Measurements from ENCODE around the gene HOXC11.

GRCh38 chr12:54002915-54003389 is 30.0 kb downstream of the HOXC11 start:
- no peak for TF ChIP-seq POLR2A (IDR thresholded peaks at IDR 0.05; ENCODE audit: low read depth, low read length)
- TF ChIP-seq SPI1 (IDR thresholded peaks at IDR 0.05; ENCODE audit: low read depth, low read length) = no peak
- no peak for TF ChIP-seq POLR2AphosphoS5 (IDR thresholded peaks at IDR 0.05; ENCODE audit: low read depth, low read length)
- no peak for TF ChIP-seq TAF1 (IDR thresholded peaks at IDR 0.05; ENCODE audit: low read depth, low read length)
